ENCODE results near the gene CASK.

DNA sequence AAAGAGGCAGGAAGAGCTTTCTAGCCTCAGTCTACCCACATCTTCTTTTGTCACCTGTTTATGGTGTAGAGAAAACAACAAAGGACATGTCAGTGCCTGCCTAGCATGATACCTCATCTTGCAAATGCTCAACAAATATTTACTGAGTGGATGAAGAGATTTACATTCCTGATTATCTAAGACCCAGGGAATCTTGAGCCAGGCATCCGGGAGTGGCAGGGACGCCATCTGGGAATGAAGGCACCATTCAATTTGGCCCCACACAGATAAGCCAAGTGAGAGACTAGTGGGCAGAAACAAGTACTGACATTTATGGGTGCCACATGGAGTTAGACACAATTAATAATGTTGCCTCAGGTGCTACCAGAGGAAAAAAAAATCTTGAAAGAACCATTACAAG, 36.8 kb upstream of the CASK start:
- TF ChIP-seq EZH2 (IDR thresholded peaks at IDR 0.05; ENCODE audit: borderline replicate concordance, low read depth, low read length, severe bottlenecking) (no peak), CTCF (IDR thresholded peaks at IDR 0.05; ENCODE audit: borderline replicate concordance, extremely low read depth, low read length, poor library complexity, severe bottlenecking) (no peak)

Measured in DND-41 (cell line).